Measurements from ENCODE around the gene FMNL2.
"Not testable (repeated sequence)": the region's sequence is repeated elsewhere in the genome, so short reads cannot be mapped to it uniquely, and the experiment has no call there.

The FMNL2 gene

DNA sequence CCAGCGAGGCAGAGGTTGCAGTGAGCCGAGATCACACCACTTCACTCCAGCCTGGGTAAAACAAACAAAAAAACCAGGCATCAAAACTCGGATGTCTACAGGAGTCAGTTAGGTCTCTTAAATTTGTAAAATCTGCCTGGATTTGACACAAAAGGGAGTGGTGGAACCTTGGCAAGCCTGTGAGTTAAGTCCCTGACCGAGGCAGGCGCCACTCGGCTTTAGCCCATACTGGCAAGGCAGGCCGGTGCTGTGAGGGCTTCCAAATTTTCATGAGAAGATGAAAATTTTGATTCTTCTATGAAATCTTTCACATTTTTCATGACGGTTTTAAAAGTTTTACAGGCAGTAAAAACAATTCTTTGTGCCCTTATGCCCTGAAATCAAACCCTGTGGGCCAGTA, 165.8 kb downstream of the FMNL2 start:
- DNase-seq: no peak

DNA sequence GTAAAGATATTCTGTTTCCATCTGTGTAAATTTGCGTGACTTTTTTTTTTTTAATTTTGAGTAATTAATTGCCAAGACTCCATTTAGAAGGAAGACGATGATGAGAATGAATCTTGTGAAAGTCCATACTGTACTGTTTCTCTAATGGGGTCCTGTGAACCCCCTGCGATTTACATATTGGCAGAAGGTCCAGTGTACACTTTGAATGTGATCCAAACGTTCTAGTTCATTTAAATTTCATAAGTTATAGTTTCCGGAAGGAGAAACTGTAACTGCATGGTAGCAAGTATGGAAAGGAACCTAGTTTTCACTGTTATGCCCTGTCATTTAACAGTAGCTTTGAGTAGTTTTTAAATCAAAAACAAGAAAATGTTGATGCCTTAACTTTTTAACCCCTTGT, 166.7 kb downstream of the FMNL2 start:
- no peak for DNase-seq

DNA sequence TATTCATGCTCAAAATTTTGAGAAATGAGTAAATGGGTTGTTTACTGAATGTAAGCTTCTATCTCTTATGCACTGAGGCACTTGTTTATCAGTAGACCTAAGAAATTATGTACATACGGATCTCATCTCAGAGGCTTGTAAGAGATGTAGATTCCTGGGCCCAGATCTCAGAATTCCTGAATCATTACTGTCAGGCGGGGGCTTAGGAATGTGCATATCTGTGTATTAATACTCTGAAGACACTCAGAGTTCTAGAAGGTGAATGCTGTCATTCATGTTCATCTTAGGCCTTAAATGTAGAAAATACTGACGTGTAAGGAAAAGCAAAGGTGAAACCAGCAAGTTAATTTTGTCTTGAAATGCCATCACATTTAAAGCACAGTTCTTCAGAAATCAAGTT, 169.6 kb downstream of the FMNL2 start:
- no peak for DNase-seq

DNA sequence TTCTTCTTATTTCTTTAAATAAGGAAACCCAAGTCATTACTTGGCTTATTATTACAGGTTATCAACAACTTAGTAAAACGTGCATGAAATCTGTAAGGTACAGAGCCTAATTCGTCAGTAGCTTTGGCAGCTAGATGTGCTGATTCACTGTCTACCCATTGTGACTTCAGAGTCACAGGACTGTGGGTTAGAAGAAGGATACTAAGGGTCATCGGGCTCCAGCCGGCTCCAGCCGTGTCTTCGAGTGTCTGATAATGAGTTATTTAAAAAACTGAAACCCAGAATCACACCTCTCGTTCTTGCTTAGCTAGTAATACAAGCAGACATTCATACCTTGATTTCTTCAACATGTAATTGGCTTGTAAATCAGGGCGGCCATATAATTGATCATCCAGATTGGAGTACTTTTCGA, 170.5 kb downstream of the FMNL2 start:
- DNase-seq: no peak

DNA sequence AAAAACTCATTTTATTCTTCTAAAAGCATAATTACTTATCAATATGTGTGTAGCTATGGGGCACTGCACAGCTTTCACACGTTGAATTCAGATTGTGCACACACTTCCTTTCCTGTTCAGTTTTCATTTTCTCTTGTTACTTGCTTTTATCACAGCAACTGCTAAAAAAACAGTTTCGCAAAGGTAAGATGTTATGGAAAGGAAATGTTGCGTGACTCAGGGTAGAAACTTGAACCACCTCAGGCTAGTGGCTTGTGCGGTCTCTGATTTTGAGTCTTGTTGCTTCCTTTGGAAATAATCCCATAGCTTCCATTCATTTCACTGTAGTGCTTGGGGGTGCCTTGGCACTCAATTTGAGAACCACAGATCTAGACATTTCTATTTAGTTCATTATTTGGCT, 171.9 kb downstream of the FMNL2 start:
- DNase-seq: no peak

DNA sequence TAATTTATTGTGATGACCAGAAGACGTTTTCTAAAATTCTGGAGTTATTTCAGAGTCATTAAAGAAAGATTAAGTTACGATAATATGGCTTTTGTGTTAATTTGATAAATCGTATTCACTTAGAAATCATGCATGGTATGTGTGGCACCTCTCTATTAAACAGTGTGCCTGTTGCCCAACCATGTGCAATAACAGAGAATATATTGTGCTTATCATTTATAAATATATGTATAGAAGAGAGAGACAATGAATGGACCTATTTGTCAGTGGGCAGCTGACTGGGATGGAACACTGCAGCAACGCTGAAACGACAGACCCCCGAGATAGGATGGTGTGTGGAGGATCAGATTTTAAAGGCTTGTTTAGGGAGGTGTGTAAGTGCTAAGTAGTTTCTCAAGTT, 172.9 kb downstream of the FMNL2 start:
- DNase-seq: no peak

DNA sequence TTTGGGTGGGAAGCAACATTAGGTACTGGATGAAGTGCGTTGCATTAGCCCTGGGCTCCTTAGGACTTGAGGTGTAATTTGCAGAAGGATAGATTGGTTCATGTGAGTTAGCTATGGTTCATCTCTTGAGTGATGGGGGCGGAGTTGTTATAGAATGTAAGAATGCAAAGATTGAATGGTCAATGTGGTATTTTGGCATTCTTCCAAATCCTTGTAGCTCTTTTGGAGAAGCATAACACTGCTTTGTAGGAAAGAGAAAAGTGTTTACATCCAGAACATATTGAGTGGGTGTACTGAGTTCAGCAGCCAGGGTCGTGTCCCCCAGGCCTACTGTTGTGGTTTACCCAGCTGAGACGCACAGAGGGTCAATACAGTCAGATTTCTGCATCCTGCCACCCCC, 173.5 kb downstream of the FMNL2 start:
- no peak for DNase-seq

DNA sequence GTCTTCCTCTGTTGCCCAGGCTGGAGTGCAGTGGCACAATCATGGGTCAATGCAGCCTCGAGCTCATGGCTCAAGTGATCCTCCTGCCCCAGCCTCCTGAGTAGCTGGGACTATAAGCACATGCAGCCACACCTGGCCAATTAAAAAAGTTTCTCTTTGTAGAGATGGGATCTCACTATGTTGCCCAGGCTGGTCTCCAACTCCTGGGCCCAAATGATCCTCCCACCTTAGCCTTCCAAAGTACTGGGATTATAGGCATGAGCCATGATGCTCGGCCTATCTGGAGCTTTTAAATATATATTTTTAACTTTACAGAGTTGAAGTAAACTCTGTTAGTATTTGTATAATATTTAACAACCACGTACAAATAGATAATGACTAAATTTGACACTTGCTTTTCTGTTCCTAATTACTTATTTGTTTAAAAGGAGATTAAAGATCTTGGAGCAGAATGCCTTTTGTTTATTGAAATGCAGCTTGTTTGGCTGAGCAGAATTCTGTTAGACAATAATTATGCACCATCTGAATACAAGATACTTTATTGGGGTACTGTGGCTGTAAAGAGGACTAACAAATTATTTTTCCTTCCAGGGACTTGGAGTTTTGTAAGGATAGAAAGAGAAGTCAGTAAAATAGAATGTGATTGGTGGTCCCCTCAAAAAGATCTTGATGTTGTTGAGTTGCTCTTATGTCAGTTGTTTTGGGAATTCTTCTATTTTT, 175.0 kb downstream of the FMNL2 start:
- no peak for DNase-seq

DNA sequence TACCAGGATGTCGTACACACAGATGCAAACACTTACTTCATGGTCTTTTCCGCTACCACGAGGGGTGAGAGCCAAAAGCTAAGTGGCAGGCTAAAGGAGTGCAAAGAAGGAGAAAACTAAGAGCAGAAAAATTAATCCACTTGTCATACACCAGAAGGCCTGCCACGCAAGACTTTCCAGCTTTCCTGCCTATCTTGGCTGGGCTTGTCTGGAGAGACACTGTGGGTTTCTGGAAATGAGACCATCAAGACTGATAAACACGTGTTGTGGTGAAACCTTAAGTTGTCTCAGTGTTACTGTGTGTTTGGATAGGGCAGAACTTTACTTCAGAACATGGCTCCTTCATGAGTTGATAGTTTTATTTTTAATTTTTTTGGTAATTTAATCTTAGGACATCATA, 175.6 kb downstream of the FMNL2 start:
- no peak for DNase-seq

DNA sequence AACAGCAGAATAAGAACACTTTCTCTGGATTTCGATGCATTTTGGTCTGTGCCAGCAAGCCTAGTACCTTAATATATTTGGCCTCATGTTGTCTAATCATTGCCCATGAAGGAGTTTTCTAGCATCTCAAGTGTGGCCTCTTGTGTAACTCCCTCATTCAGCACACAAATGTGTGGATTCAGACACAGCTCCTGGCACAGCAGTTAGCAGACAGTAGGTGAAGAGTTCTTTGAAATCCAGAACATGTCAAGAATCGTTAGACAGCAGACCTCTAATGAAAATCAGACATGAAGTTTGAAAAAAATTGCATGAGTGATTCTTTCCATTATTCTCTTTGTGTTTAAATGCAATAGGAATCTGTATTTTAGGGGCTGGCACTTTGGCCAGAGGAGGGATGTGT, 177.0 kb downstream of the FMNL2 start:
- DNase-seq: no peak

DNA sequence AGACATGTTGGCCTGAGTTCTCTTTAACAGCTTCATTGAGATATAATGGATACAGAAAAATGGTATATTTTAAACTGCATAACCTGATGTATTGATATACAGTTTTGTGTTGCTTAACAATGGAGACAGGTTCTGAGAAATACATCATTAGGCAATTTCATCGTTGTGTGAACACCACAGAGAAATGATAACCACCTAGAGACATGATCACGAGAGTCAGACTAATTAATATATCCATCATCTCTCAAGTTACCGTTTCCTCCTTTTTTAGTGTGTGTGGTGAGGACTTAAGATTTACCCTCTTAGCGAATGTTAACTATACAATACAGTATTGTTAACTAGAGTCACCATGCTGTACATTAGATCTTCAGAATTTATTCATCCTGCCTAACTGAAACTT, 178.1 kb downstream of the FMNL2 start:
- no peak for DNase-seq

DNA sequence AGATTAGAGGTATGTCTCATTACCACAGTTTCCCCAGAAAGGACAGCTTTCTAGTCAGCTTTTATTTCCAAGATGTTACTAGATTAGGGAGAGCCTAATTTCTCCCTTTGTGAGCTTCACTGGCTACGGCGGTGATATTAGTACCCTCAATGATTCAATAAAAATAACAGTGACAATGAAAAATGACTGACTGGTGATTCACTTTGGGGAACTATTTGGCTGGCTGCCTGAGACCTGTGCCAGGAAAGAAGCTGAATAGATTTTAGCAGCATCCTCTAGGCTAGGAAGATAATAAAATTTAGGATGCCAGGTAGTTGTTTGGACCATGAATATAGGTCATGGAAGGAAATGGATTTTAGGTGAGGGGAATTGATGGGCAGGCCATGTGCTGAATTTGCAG, 178.7 kb downstream of the FMNL2 start:
- DNase-seq: no peak

DNA sequence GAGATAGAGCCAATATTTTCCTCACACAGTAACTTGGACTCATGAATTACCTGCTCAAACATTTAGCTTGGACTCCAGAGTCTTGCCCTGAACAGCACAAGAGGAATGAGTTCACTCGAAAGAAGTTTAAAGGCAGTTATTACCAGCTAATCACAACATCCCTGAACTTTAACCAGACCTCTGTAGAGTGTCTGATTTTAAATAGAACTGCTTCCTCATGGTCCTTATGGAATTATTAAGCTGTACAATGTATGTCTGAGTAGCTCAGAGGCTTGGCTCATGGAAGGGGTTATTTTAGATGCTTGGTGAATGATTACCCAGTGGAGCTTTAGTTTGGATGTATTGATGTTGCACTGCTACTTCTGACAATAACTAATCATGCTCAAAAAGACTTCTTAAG, 183.1 kb downstream of the FMNL2 start:
- DNase-seq: no peak

DNA sequence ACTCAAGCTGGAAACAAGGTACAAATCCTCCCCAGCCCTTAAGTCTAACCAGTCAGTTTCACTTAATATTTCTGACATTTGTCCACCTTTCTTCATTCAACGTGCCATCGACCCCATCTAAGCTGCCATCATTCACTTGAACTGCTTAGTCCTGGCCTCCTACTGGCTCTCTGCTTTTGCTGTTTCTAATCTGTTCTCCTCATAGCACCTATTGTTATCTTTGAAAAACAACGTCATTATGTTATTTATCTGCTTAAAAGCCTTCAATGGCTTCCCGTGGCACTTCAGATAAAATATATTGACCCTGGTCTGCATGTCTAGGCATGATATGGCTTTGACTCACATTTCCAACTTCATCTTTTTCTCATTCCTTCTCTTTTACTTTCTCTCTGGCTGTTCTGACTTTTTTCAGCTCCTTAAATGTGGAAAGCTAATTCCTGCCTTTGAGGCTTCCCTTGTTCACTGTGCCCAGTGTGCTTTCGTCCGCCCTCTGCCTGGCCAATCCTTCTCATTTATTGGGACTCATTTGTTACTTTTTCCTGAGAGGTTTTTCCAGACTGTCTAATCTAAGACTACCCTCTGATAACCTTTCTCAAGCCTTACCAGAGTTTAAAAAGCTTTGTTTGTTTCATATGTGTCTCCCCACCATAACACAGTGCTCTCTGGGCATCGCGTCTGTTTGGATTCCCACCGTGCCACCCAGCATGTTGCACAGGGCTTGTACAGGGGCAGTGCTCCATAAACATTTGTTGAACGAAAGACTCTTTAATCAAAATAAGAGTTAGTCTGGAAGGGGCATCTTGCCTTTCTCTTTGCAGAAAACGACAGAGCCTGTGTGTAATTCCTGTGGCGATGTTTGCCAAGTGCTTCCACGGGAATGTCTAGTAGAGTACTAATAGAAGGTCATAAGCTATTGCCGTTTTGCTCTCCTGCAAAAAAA, 183.9 kb downstream of the FMNL2 start:
- no peak for DNase-seq

DNA sequence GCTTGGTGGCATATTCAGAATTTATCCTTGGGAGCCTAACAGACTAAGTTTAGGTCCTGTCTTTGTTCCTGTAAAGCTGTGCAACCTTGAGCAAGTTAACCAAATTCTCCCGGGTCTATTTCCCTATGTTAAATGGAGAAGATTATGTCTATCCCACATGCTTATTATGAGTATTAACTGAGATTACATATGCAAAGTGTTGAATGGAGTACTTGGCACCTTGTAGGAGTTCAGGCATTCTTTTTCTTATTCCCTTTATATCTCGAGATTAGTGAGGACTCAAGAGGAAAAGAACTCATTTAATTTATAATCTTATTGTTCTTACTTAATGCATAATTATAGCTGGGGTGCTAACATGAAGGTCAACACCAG, 184.6 kb downstream of the FMNL2 start:
- DNase-seq: no peak

DNA sequence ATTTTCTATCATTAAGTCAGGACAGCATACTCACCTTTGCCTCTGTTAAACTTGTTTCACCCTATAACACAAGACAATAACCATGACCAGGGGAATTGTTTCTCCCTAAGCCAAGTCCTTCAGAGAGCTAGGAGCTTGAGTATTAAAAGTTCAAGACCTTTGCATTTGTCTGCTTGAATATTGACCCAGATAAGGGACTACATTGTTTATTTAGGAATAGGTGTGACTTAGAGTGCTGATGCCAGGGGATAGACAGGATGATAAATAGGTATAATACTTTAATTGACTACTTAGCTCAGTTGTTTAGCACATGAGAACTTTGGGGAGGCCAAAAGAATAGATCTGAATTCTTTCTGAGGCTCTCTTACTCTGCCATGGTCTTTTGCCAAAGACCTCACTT, 185.8 kb downstream of the FMNL2 start:
- no peak for DNase-seq

DNA sequence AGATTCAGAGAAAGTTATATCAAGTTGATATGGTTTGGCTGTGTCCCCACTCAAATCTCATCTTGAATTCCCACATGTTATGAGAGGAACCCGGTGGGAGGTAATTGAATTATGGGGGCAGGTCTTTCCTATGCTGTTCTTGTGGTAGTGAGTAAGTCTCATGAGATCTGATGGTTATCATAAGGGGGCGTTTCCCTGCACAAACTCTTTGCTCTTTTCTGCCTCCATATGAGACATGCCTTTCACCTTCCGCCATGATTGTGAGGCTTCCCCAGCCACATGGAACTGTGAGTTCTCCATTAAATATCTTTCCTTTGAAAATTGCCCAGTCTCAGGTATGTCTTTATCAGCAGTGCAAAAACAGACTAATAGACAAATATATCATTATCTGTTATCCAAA, 187.5 kb downstream of the FMNL2 start:
- not testable (repeated sequence) for DNase-seq

DNA sequence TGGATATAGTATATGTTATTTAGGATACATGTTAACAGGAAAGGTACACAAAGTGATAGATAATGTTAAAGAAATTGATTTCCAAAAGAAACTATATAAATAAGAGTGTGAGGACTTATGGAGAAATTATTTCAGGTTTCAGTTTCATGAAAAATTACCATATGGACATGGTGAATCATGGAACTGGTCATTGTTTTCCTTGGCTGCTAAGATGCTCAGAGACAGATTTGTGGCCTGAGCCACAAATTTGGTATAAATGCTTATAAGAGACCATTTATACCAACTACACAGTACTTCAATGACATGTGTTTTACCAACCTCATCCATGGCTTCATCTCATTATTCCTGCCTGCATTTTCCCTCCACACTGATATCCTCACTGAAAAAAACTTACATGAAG, 188.1 kb downstream of the FMNL2 start:
- DNase-seq: no peak

DNA sequence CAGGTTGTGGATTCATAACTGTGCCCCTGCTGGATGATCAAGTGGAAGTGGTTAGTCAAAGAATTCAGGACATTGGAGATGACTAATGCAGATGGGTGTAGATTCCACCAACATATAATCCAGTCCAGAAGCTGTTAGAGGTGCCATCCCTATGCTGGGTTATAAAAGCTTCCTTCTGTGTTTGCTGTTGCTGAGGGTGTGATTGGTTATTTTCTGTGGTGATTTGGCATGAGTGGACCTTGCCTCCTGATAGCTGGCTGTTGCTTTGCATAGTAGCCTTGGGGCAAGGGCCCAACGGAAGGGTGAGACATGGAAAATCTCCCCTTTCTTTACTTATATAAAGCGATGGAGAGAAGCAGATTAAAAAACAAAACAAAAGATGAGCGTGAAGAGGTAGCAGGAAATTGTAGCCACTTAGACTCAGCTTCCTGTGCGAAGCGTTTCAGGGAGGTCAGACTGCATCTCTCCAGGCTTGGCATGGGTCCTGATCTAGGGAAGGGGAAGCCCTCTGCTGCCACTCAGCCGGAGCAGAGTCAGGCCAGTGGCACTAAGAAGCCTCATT, 190.4 kb downstream of the FMNL2 start:
- DNase-seq: no peak

DNA sequence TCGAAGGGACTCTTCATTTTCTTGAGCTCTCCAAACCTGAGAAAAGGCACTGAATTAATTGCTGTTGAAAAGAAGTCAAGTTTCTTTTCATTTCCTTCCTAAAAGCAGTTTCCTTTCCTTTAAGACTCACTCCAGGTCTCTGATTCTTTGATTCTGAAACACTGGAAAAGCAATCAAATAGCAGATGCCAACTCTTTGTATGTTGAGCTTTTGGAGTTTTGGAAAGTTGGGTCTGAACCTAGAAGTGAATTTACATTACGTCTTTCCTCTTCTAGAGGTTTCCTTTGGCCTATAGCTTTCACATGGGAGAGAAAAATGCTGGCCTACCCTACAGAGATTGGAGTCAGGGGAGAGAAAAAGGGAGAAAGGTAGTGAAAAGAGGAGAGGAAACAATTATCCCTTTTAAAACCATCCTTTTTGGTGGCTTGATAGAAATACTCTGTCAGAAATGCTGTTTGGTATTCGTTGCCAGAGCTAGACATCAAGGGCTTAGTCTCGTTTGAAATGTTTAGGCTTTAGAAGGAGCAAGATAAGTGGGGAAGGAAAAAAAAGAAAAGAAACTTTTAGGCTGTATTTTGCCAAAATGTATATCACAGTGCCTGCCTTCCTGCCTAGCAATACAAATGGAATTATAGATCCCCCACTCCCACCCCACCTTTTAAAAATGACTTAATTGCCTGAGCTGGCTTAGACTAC, 194.6 kb downstream of the FMNL2 start:
- DNase-seq: no peak

DNA sequence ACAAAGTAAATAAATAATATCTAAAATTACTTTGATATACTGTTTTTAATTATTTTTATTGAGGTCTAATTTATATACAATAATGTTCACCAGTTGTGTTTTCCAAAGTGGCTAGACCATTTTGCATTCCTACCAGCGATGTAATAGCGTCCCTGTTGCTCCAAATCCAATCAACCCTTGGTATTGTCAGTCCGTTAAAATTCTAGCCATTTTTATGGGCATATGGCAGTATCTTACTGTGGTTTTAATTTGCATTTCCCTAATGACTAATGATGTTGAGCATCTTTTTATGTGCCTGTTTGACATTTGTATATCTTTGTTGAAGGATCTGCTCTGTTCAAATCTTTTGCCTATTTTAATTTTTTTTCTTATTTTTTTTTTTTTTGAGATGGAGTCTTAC, 197.3 kb downstream of the FMNL2 start:
- DNase-seq: no peak

DNA sequence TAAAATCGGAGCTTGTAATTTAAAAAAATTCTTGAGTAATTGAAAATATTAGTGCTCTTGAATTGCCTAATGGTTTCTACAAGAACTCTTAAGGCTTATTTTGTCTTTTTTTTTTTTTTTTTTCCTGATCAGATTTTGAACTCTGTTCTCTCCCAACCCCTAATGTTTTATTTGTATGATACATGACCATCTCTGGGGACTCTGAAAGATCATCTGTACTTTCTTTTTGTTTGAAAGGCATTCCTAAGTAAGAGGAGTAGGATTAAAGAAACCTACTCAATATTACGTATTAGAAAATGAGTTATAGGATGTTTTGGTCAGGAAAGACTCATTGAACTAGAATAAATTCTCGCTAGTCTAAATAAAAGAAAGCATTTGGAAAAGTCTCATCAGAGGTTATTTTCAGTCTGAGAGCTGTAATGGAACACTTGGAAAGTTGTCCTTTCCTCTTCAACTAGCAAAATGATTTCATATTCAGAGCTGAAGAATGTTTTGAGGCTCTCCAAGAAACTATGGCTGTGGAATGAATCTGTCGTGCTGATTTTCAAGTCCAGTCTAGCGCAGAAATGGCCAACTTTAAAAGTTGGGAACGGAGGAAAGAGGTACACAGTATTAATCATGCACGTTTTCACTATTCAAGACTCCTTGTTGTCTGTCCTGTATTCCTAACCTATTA, 199.6 kb downstream of the FMNL2 start:
- no peak for DNase-seq

DNA sequence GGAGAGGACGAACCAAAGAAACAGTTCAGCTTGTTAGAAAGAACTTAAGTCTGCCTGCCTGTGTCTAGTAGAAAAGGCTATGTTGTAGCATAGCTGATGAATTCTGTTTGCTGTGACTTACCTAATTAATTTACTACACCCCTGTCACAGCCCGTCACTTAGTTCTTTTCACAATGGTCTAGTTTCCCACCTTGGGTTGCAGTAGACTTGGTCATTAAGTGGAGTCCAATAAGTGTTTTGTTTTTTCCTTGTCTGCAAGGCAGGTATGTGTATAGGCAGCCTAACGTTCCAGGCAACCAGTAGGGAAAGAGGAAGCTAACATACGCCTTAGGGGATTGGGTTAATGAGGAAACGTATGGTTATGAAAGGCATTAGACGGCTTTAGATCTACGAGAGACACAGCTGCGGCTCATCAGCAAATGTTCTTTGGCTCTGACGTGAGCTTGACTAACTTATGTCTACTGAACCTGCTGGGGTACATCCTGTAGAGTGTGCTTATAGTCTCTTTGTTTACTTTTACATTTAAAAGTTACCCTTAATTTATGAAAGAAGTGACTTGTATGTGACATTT, 202.2 kb downstream of the FMNL2 start:
- no peak for DNase-seq
